ENCODE data around the gene HS2ST1. TPM values are rescaled to one million over a fixed set of nuclear protein-coding genes. Genes with fewer than 3 reads are reported as not detected.

HS2ST1 gene
- total RNA-seq, 1 donor from 2014 or later = 13.4 TPM

- Histone ChIP-seq H3K36me3 (ENCODE audit: control insufficient read depth, insufficient read depth, low read length) (no peaks in the 10 kb centered on the region), H3K27me3 (ENCODE audit: control insufficient read depth, insufficient read depth, low read length) (no peaks in the 10 kb centered on the region), H3K4me3 (ENCODE audit: low read depth, low read length) (no peak overlapping the region)
- no peak for DNase-seq (ENCODE audit: low read depth)
- TF ChIP-seq CTCF (IDR thresholded peaks at IDR 0.05; ENCODE audit: insufficient read depth, low read length, poor library complexity, severe bottlenecking) = no peak
Observed at GRCh38 chr1:87119541-87120140, 205.2 kb downstream of the HS2ST1 start.

GRCh38 chr1:87120779-87121178 is 206.3 kb downstream of the HS2ST1 start:
- Histone ChIP-seq H3K27me3 (ENCODE audit: control insufficient read depth, insufficient read depth, low read length) (no peaks in the 10 kb centered on the region), H3K36me3 (ENCODE audit: control insufficient read depth, insufficient read depth, low read length) (no peaks in the 10 kb centered on the region), H3K4me3 (ENCODE audit: low read depth, low read length) (no peak overlapping the region)
- TF ChIP-seq CTCF (IDR thresholded peaks at IDR 0.05; ENCODE audit: insufficient read depth, low read length, poor library complexity, severe bottlenecking) = peak; percentile 37
- DNase-seq (ENCODE audit: low read depth) = no peak

- H3K36me3 ChIP-seq (ENCODE audit: control insufficient read depth, insufficient read depth, low read length) = no peaks in the 10 kb centered on the region
- no peaks in the 10 kb centered on the region for H3K27me3 ChIP-seq (ENCODE audit: control insufficient read depth, insufficient read depth, low read length)
- no peak overlapping the region for H3K4me3 ChIP-seq (ENCODE audit: low read depth, low read length)
- DNase-seq (ENCODE audit: low read depth) = no peak
- TF ChIP-seq CTCF (IDR thresholded peaks at IDR 0.05; ENCODE audit: insufficient read depth, low read length, poor library complexity, severe bottlenecking) = no peak
Observed at GRCh38 chr1:87121711-87122163, 207.3 kb downstream of the HS2ST1 start.

DNA sequence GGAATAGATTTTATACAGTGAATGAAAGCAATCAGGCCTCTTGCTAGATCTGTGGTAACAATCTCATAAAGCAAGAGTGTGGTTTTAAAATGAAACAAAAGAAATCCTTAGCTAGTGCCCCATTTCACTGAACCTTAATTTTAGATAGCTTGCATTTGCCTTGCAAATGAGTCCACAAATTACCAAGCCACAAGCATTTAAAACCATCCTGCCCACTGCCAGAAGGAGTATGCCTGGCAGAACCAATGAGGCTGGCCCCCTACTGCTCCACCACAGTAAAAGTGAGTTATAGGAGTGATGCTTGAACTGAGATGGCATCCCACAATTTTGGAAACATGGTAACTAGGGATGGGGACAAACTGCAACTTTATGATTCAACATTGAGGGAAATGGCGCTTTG is 207.8 kb downstream of the HS2ST1 start:
- Histone ChIP-seq H3K27me3 (ENCODE audit: control insufficient read depth, insufficient read depth, low read length) (no peaks in the 10 kb centered on the region), H3K4me3 (ENCODE audit: low read depth, low read length) (no peak overlapping the region), H3K36me3 (ENCODE audit: control insufficient read depth, insufficient read depth, low read length) (no peaks in the 10 kb centered on the region)
- TF ChIP-seq CTCF (IDR thresholded peaks at IDR 0.05; ENCODE audit: insufficient read depth, low read length, poor library complexity, severe bottlenecking) = no peak
- DNase-seq (ENCODE audit: low read depth) = no peak

- Histone ChIP-seq H3K4me3 (ENCODE audit: low read depth, low read length) (no peak overlapping the region), H3K36me3 (ENCODE audit: control insufficient read depth, insufficient read depth, low read length) (no peaks in the 10 kb centered on the region), H3K27me3 (ENCODE audit: control insufficient read depth, insufficient read depth, low read length) (no peaks in the 10 kb centered on the region)
- no peak for TF ChIP-seq CTCF (IDR thresholded peaks at IDR 0.05; ENCODE audit: insufficient read depth, low read length, poor library complexity, severe bottlenecking)
- no peak for DNase-seq (ENCODE audit: low read depth)
Observed at GRCh38 chr1:87123610-87124009, 209.2 kb downstream of the HS2ST1 start.

DNA sequence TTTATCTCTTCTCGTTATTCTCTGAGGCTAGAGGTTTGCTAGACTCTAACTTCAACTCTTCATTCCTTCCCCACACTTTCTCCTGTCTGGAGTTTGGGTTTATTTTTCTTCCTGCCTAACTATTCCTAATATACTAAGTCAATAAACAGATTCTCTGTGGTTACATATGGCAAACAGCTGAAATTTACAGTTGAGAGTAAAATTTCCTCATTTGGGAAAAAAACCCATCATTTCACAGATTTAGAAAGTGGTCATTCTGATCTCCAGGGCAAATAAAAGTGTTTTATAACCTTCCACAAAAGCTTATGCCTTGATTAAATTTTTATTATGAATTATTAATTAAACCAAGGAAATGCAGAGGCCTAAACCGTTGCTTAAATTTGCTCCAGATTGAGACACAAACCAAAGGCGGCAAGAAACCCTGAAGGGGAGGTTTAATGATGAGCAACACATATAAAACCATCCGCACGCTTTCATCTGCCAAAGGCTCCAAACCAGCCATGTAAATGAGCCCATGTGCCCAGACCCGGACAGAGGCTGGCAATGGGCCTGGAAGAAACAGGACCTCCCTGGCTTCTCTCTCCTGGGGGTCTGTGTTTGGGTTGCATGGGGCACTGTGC is 212.6 kb downstream of the HS2ST1 start:
- Histone ChIP-seq H3K4me3 (ENCODE audit: low read depth, low read length) (no peak overlapping the region), H3K36me3 (ENCODE audit: control insufficient read depth, insufficient read depth, low read length) (no peaks in the 10 kb centered on the region), H3K27me3 (ENCODE audit: control insufficient read depth, insufficient read depth, low read length) (no peaks in the 10 kb centered on the region)
- DNase-seq (ENCODE audit: low read depth) = no peak
- no peak for TF ChIP-seq CTCF (IDR thresholded peaks at IDR 0.05; ENCODE audit: insufficient read depth, low read length, poor library complexity, severe bottlenecking)
